NCI-H2196 (cell line): ENCODE measurements around the gene VPS54.

Experiments
- DNase-seq: peaks from one replicate; lab custom pipeline; 2025; ENCODE audit not compliant: unreplicated experiment; lab: John Stamatoyannopoulos, UW

Gene VPS54

GRCh38 chr2:64019083-64019974, at the start of gene VPS54:
VPS54 (minus strand) TSS chr2:64019428; CDS start chr2:63983999, 35,429 bp downstream.
- peak; percentile 37 for DNase-seq

- no peak for DNase-seq
Measured at GRCh38 chr2:64067326-64067725, 48.1 kb upstream of the VPS54 start.

- DNase-seq, result no peak
Measured at GRCh38 chr2:64065516-64065915, 46.3 kb upstream of the VPS54 start.

GRCh38 chr2:64063924-64064331, 44.7 kb upstream of the VPS54 start:
- peak; percentile 14 for DNase-seq

- no peak for DNase-seq
Measured at GRCh38 chr2:64063454-64063853, 44.2 kb upstream of the VPS54 start.

GRCh38 chr2:64062840-64063239, 43.6 kb upstream of the VPS54 start:
- peak; percentile 9 for DNase-seq

- no peak for DNase-seq
Measured at GRCh38 chr2:64059270-64059669, 40.0 kb upstream of the VPS54 start.

GRCh38 chr2:64056021-64056420, 36.8 kb upstream of the VPS54 start:
- no peak for DNase-seq

GRCh38 chr2:64054161-64054915, 35.1 kb upstream of the VPS54 start:
- no peak for DNase-seq

GRCh38 chr2:64052463-64053241, 33.4 kb upstream of the VPS54 start:
- no peak for DNase-seq

GRCh38 chr2:64049633-64050220, 30.5 kb upstream of the VPS54 start:
- peak; percentile 41 for DNase-seq

- DNase-seq, result no peak
Measured at GRCh38 chr2:64045938-64046337, 26.7 kb upstream of the VPS54 start.

- no peak for DNase-seq
Measured at GRCh38 chr2:64040161-64040560, 20.9 kb upstream of the VPS54 start.

GRCh38 chr2:64036034-64036705, 16.9 kb upstream of the VPS54 start:
- no peak for DNase-seq

GRCh38 chr2:64035072-64035942, 16.1 kb upstream of the VPS54 start:
- DNase-seq, result no peak

GRCh38 chr2:64029116-64029665, 10.0 kb upstream of the VPS54 start:
- DNase-seq, result no peak

- no peak for DNase-seq
Measured at GRCh38 chr2:64025741-64026140, 6.5 kb upstream of the VPS54 start.

- no peak for DNase-seq
Measured at GRCh38 chr2:64024259-64024949, 5.2 kb upstream of the VPS54 start.
